Measurements from ENCODE around the gene LYRM1. TPM values are rescaled to one million over a fixed set of nuclear protein-coding genes. Genes with fewer than 3 reads are reported as not detected.
"Not testable (repeated sequence)": the region's sequence is repeated elsewhere in the genome, so short reads cannot be mapped to it uniquely, and the experiment has no call there.

LYRM1 gene
- polyA plus RNA-seq, 2 donors: 15.8 to 15.9 TPM

- no peaks in the 10 kb centered on the region for H3K27me3 ChIP-seq (ENCODE audit: control insufficient read depth in 1 of 2, insufficient read depth in 2 of 2, low read length in 2 of 2)
- H3K4me3 ChIP-seq (ENCODE audit: low read depth in 1 of 2, low read length in 2 of 2): no peak overlapping the region
- 77 to 80% methylated on average over 13 of the region's 13 CpGs for WGBS, 2 donors
- H3K36me3 ChIP-seq (ENCODE audit: control insufficient read depth in 2 of 2, insufficient read depth in 2 of 2, low read length in 1 of 2): no peaks in the 10 kb centered on the region
- H3K9me3 ChIP-seq (ENCODE audit: control insufficient read depth in 2 of 2, insufficient read depth in 1 of 2, low read depth in 1 of 2, low read length in 1 of 2): no peaks in the 10 kb centered on the region
- no peak overlapping the region for H3K27ac ChIP-seq (ENCODE audit: low read depth in 2 of 2, low read length in 1 of 2)
- H3K4me1 ChIP-seq (ENCODE audit: control insufficient read depth in 2 of 2, insufficient read depth in 2 of 2, low read length in 1 of 2): no peaks in the 10 kb centered on the region
Measured at GRCh38 chr16:20952139-20952920, 51.8 kb downstream of the LYRM1 start.

- H3K9me3 ChIP-seq (ENCODE audit: control insufficient read depth in 2 of 2, insufficient read depth in 1 of 2, low read depth in 1 of 2, low read length in 1 of 2): no peaks in the 10 kb centered on the region
- no peaks in the 10 kb centered on the region for H3K36me3 ChIP-seq (ENCODE audit: control insufficient read depth in 2 of 2, insufficient read depth in 2 of 2, low read length in 1 of 2)
- H3K4me1 ChIP-seq (ENCODE audit: control insufficient read depth in 2 of 2, insufficient read depth in 2 of 2, low read length in 1 of 2): no peaks in the 10 kb centered on the region
- H3K4me3 ChIP-seq (ENCODE audit: low read depth in 1 of 2, low read length in 2 of 2): no peak overlapping the region
- no peaks in the 10 kb centered on the region for H3K27me3 ChIP-seq (ENCODE audit: control insufficient read depth in 1 of 2, insufficient read depth in 2 of 2, low read length in 2 of 2)
- no peak overlapping the region for H3K27ac ChIP-seq (ENCODE audit: low read depth in 2 of 2, low read length in 1 of 2)
- 68 to 75% methylated on average over 11 of the region's 11 CpGs for WGBS, 2 donors
Measured at GRCh38 chr16:20954574-20954973, 54.0 kb downstream of the LYRM1 start.

DNA sequence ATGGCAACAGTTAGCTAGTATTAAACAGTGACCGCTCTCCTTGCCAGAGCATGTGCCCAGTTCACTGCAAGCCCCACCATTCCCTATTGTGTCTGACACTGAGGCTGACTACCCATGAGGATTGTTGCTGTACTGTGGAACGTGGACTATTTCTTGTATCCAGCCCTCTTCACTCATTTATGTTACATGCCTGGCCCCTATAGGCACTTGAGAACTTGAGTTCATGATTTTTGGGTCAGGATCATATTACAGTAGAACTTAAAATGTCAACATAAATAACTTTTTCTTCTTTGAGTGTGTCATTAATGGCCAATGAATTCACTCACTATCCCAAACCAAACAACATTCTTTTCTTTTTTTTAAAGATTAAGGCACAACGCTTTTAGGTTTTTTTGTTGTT, 55.7 kb downstream of the LYRM1 start:
- H3K4me1 ChIP-seq (ENCODE audit: control insufficient read depth in 2 of 2, insufficient read depth in 2 of 2, low read length in 1 of 2): no peaks in the 10 kb centered on the region
- no peaks in the 10 kb centered on the region for H3K9me3 ChIP-seq (ENCODE audit: control insufficient read depth in 2 of 2, insufficient read depth in 1 of 2, low read depth in 1 of 2, low read length in 1 of 2)
- H3K4me3 ChIP-seq (ENCODE audit: low read depth in 1 of 2, low read length in 2 of 2): no peak overlapping the region
- no peaks in the 10 kb centered on the region for H3K27me3 ChIP-seq (ENCODE audit: control insufficient read depth in 1 of 2, insufficient read depth in 2 of 2, low read length in 2 of 2)
- H3K27ac ChIP-seq (ENCODE audit: low read depth in 2 of 2, low read length in 1 of 2): no peak overlapping the region
- H3K36me3 ChIP-seq (ENCODE audit: control insufficient read depth in 2 of 2, insufficient read depth in 2 of 2, low read length in 1 of 2): no peaks in the 10 kb centered on the region
- 67 to 71% methylated on average over 3 of the region's 3 CpGs for WGBS, 2 donors

- 75 to 80% methylated on average over 3 of the region's 3 CpGs for WGBS, 2 donors
- H3K27ac ChIP-seq (ENCODE audit: low read depth in 2 of 2, low read length in 1 of 2): no peak overlapping the region
- H3K9me3 ChIP-seq (ENCODE audit: control insufficient read depth in 2 of 2, insufficient read depth in 1 of 2, low read depth in 1 of 2, low read length in 1 of 2): no peaks in the 10 kb centered on the region
- H3K4me1 ChIP-seq (ENCODE audit: control insufficient read depth in 2 of 2, insufficient read depth in 2 of 2, low read length in 1 of 2): no peaks in the 10 kb centered on the region
- H3K36me3 ChIP-seq (ENCODE audit: control insufficient read depth in 2 of 2, insufficient read depth in 2 of 2, low read length in 1 of 2): no peaks in the 10 kb centered on the region
- no peaks in the 10 kb centered on the region for H3K27me3 ChIP-seq (ENCODE audit: control insufficient read depth in 1 of 2, insufficient read depth in 2 of 2, low read length in 2 of 2)
- no peak overlapping the region for H3K4me3 ChIP-seq (ENCODE audit: low read depth in 1 of 2, low read length in 2 of 2)
Measured at GRCh38 chr16:20957153-20957552, 56.6 kb downstream of the LYRM1 start.

- 82 to 84% methylated on average over 5 of the region's 5 CpGs for WGBS, 2 donors
- no peaks in the 10 kb centered on the region for H3K36me3 ChIP-seq (ENCODE audit: control insufficient read depth in 2 of 2, insufficient read depth in 2 of 2, low read length in 1 of 2)
- no peaks in the 10 kb centered on the region for H3K27me3 ChIP-seq (ENCODE audit: control insufficient read depth in 1 of 2, insufficient read depth in 2 of 2, low read length in 2 of 2)
- H3K27ac ChIP-seq (ENCODE audit: low read depth in 2 of 2, low read length in 1 of 2): no peak overlapping the region
- no peak overlapping the region for H3K4me3 ChIP-seq (ENCODE audit: low read depth in 1 of 2, low read length in 2 of 2)
- H3K4me1 ChIP-seq (ENCODE audit: control insufficient read depth in 2 of 2, insufficient read depth in 2 of 2, low read length in 1 of 2): no peaks in the 10 kb centered on the region
- H3K9me3 ChIP-seq (ENCODE audit: control insufficient read depth in 2 of 2, insufficient read depth in 1 of 2, low read depth in 1 of 2, low read length in 1 of 2): no peaks in the 10 kb centered on the region
Measured at GRCh38 chr16:20960899-20961298, 60.3 kb downstream of the LYRM1 start.

DNA sequence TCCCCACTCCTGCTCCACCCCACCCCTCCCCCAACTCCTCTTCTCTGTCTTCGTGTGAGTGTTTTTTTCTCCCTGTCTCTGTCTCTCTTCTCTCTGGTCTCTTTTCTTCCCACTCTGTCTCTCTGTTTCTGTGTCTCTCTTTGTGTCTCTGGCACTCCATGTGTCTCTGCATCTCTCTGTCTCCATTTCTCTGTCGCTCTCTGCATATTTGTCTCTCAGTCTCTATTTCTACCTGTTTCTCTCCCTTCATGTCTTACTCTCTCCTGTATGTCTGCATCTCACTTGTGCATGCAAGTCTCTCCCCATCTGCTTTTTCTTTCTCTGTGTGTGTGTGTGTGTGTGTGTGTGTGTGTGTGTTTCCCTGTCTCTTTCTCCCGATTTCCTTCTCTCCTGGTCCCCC, 68.2 kb downstream of the LYRM1 start:
- Histone ChIP-seq H3K36me3 (ENCODE audit: control insufficient read depth in 2 of 2, insufficient read depth in 2 of 2, low read length in 1 of 2) (no peaks in the 10 kb centered on the region), H3K9me3 (ENCODE audit: control insufficient read depth in 2 of 2, insufficient read depth in 1 of 2, low read depth in 1 of 2, low read length in 1 of 2) (no peaks in the 10 kb centered on the region), H3K4me1 (ENCODE audit: control insufficient read depth in 2 of 2, insufficient read depth in 2 of 2, low read length in 1 of 2) (peaks cover 0 to 3% of the 10 kb centered on the region in 2 donors), H3K27me3 (ENCODE audit: control insufficient read depth in 1 of 2, insufficient read depth in 2 of 2, low read length in 2 of 2) (no peaks in the 10 kb centered on the region), H3K27ac (ENCODE audit: low read depth in 2 of 2, low read length in 1 of 2) (no peak overlapping the region), H3K4me3 (ENCODE audit: low read depth in 1 of 2, low read length in 2 of 2) (no peak overlapping the region)
- 59 to 77% methylated on average over 3 of the region's 3 CpGs for WGBS, 2 donors

DNA sequence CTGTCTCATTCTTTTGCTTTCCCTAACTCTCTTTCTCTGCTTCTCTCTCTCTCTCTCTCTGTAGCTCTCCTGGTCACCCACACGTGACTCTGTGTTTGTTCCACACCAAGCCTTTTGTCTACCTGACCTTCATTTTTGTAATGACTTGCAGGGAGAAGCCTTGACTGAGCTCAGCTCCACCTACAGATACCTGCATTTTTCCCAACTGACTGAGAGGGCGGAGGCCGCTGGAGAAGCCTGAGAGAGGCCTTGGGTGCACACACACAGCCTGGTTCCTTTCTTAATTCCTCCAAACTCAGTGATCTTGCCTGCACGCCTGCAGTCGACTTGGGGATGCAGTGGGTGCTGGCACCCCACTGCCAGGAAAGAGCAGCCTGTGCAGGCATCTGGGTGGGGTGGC, 68.8 kb downstream of the LYRM1 start:
- Histone ChIP-seq H3K27me3 (ENCODE audit: control insufficient read depth in 1 of 2, insufficient read depth in 2 of 2, low read length in 2 of 2) (no peaks in the 10 kb centered on the region), H3K27ac (ENCODE audit: low read depth in 2 of 2, low read length in 1 of 2) (peak overlapping the region in 1 of 2 donors; percentile 43), H3K4me3 (ENCODE audit: low read depth in 1 of 2, low read length in 2 of 2) (no peak overlapping the region), H3K4me1 (ENCODE audit: control insufficient read depth in 2 of 2, insufficient read depth in 2 of 2, low read length in 1 of 2) (peaks cover 0 to 3% of the 10 kb centered on the region in 2 donors), H3K9me3 (ENCODE audit: control insufficient read depth in 2 of 2, insufficient read depth in 1 of 2, low read depth in 1 of 2, low read length in 1 of 2) (no peaks in the 10 kb centered on the region), H3K36me3 (ENCODE audit: control insufficient read depth in 2 of 2, insufficient read depth in 2 of 2, low read length in 1 of 2) (no peaks in the 10 kb centered on the region)
- WGBS, 2 donors: 68 to 69% methylated on average over 5 of the region's 5 CpGs

GRCh38 chr16:20971401-20971800, 70.8 kb downstream of the LYRM1 start:
- H3K27ac ChIP-seq (ENCODE audit: low read depth in 2 of 2, low read length in 1 of 2): peak overlapping the region; percentile 16 to 30
- H3K4me3 ChIP-seq (ENCODE audit: low read depth in 1 of 2, low read length in 2 of 2): no peak overlapping the region
- H3K36me3 ChIP-seq (ENCODE audit: control insufficient read depth in 2 of 2, insufficient read depth in 2 of 2, low read length in 1 of 2): no peaks in the 10 kb centered on the region
- H3K27me3 ChIP-seq (ENCODE audit: control insufficient read depth in 1 of 2, insufficient read depth in 2 of 2, low read length in 2 of 2): no peaks in the 10 kb centered on the region
- no peaks in the 10 kb centered on the region for H3K9me3 ChIP-seq (ENCODE audit: control insufficient read depth in 2 of 2, insufficient read depth in 1 of 2, low read depth in 1 of 2, low read length in 1 of 2)
- peaks cover 0 to 3% of the 10 kb centered on the region in 2 donors for H3K4me1 ChIP-seq (ENCODE audit: control insufficient read depth in 2 of 2, insufficient read depth in 2 of 2, low read length in 1 of 2)
- WGBS, 2 donors: 49 to 60% methylated on average over 8 of the region's 8 CpGs

- not testable (repeated sequence) for H3K4me3 ChIP-seq (ENCODE audit: low read depth in 1 of 2, low read length in 2 of 2); H3K27me3 ChIP-seq (ENCODE audit: control insufficient read depth in 1 of 2, insufficient read depth in 2 of 2, low read length in 2 of 2); H3K36me3 ChIP-seq (ENCODE audit: control insufficient read depth in 2 of 2, insufficient read depth in 2 of 2, low read length in 1 of 2); H3K27ac ChIP-seq (ENCODE audit: low read depth in 2 of 2, low read length in 1 of 2); H3K9me3 ChIP-seq (ENCODE audit: control insufficient read depth in 2 of 2, insufficient read depth in 1 of 2, low read depth in 1 of 2, low read length in 1 of 2); H3K4me1 ChIP-seq (ENCODE audit: control insufficient read depth in 2 of 2, insufficient read depth in 2 of 2, low read length in 1 of 2)
- WGBS, 2 donors: 91 to 93% methylated on average over 4 of the region's 4 CpGs
Measured at GRCh38 chr16:20973201-20973600, 72.6 kb downstream of the LYRM1 start.

Measured in esophagus (tissue), 2 donors.